Endothelial cell of umbilical vein (primary cell): ENCODE results near the gene MS4A3. TPM values are rescaled to one million over a fixed set of nuclear protein-coding genes. Genes with fewer than 3 reads are reported as not detected.
"Not testable (repeated sequence)": the region's sequence is repeated elsewhere in the genome, so short reads cannot be mapped to it uniquely, and the experiment has no call there.

ENCODE experiments used
- BruUV-seq: library from RNA; stranded (reverse); fragments of 400-500 nt; replicated peaks from 2 replicates; lab custom pipeline; 2021; lab: Mats Ljungman, UMichigan
- CTCF ChIA-PET: fragments of 300-600, 350-600 bp; sonication (Branson Sonifier 250); formaldehyde crosslinking; loops from one replicate; lab custom pipeline; 2021; ENCODE audit warnings: antibody characterized with exemption, inconsistent platforms; lab: Charles Lee
- POLR2A ChIA-PET: fragments of 300-600, 350-600 bp; sonication (Branson Sonifier 250); formaldehyde crosslinking; loops from one replicate; lab custom pipeline; 2021; ENCODE audit warnings: antibody characterized with exemption, inconsistent platforms; lab: Charles Lee
- DNase-seq: peaks from one replicate; pipeline ENCODE4 v3.0.0-alpha.2; 2011; ENCODE audit warnings: low read depth, low spot score
- FAIRE-seq: peaks from 2 replicates; lab custom pipeline; 2011; peaks lifted over from hg19 to GRCh38; lab: Jason Lieb, UNC
- H2AFZ ChIP-seq: 2 replicates; pipeline ENCODE4 v1.6.0; 2012; ENCODE audit warnings: low read depth, low read length, control low read depth, inconsistent platforms
- H3K27ac ChIP-seq: 2 replicates; pipeline ENCODE4 v1.5.1; 2011; ENCODE audit warnings: low read depth, mild to moderate bottlenecking, control low read depth, low read length, moderate library complexity; ENCODE audit not compliant: insufficient read depth
- H3K27me3 ChIP-seq, 2 experiments: 2 replicates each; pipeline versions ENCODE4 v1.6.0 to v1.6.1; 2011; ENCODE audit warnings: low read length in 2 of 2, mixed read lengths in 1 of 2; ENCODE audit not compliant: control insufficient read depth in 2 of 2, insufficient read depth in 2 of 2
- H3K36me3 ChIP-seq, 2 experiments: 2 replicates in 1 of 2; 3 replicates in 1 of 2; pipeline ENCODE4 v1.5.1; 2011; ENCODE audit warnings: low read length in 2 of 2, mild to moderate bottlenecking in 1 of 2, moderate library complexity in 1 of 2; ENCODE audit not compliant: control insufficient read depth in 2 of 2, insufficient read depth in 2 of 2; ENCODE audit errors: extremely low read depth in 1 of 2
- H3K4me1 ChIP-seq: 3 replicates; pipeline ENCODE4 v1.5.1; 2011; ENCODE audit warnings: mild to moderate bottlenecking, low read length; ENCODE audit not compliant: control insufficient read depth, insufficient read depth; ENCODE audit errors: extremely low read depth
- H3K4me2 ChIP-seq: 2 replicates; pipeline ENCODE4 v1.6.1; 2011; ENCODE audit warnings: low read length, control low read depth, mixed read lengths; ENCODE audit not compliant: insufficient read depth
- H3K4me3 ChIP-seq, 3 experiments: fragments of 200-600 bp in 1 of 3; sonication (generic), shearing (Covaris generic) in 1 of 3; replicated peaks in 1 of 3; 2 replicates each; pipeline ENCODE4 v1.5.1; 2011 to 2016; ENCODE audit warnings: control low read depth in 3 of 3, low read length in 3 of 3, mild to moderate bottlenecking in 2 of 3, inconsistent platforms in 1 of 3, low read depth in 1 of 3, moderate library complexity in 1 of 3; ENCODE audit not compliant: insufficient read depth in 1 of 3
- H3K79me2 ChIP-seq: 2 replicates; pipeline ENCODE4 v1.6.0; 2012; ENCODE audit warnings: low read length, inconsistent platforms; ENCODE audit not compliant: control insufficient read depth, insufficient read depth
- H3K9ac ChIP-seq: replicated peaks from 2 replicates; pipeline ENCODE3; 2011; ENCODE audit warnings: low read length, control low read depth; ENCODE audit not compliant: insufficient read depth; ENCODE audit errors: extremely low read depth
- H3K9me1 ChIP-seq: replicated peaks from 3 replicates; pipeline ENCODE4 v1.6.0; 2011; ENCODE audit warnings: mild to moderate bottlenecking, low read length; ENCODE audit not compliant: control insufficient read depth, insufficient read depth; ENCODE audit errors: extremely low read depth
- H3K9me3 ChIP-seq: replicated peaks from 2 replicates; pipeline ENCODE4 v1.5.1; 2012; ENCODE audit warnings: low read length, inconsistent platforms; ENCODE audit not compliant: control insufficient read depth, insufficient read depth
- H4K20me1 ChIP-seq: replicated peaks from 2 replicates; pipeline ENCODE3; 2011; ENCODE audit warnings: mild to moderate bottlenecking, low read length; ENCODE audit not compliant: control insufficient read depth, insufficient read depth; ENCODE audit errors: extremely low read depth
- EZH2 ChIP-seq: IDR thresholded peaks from 2 replicates; pipeline ENCODE4 v1.6.1; 2012; ENCODE audit warnings: borderline replicate concordance, low read depth, mild to moderate bottlenecking, moderate library complexity, low read length, inconsistent platforms; ENCODE audit not compliant: severe bottlenecking
- FOS ChIP-seq: IDR thresholded peaks from 2 replicates; pipeline ENCODE4 v1.6.1; 2011; ENCODE audit warnings: mild to moderate bottlenecking, low read length, moderate library complexity, borderline replicate concordance; ENCODE audit not compliant: insufficient read depth
- JUN ChIP-seq: IDR thresholded peaks from 2 replicates; pipeline ENCODE4 v1.6.1; 2011; ENCODE audit warnings: borderline replicate concordance, low read depth; ENCODE audit not compliant: insufficient read length, insufficient read depth
- POLR2AphosphoS5 ChIP-seq: IDR thresholded peaks from 2 replicates; pipeline ENCODE4 v1.6.1; 2012; ENCODE audit warnings: low read depth, mild to moderate bottlenecking, control low read depth, low read length, moderate library complexity; ENCODE audit not compliant: insufficient read depth
- dilution Hi-C: fragments of 300-500 bp; cut with MboI; formaldehyde crosslinking; loops from one replicate; pipeline ENCODE4 v1.15.0; 2019; ENCODE audit warnings: low sequenced_read_pairs; ENCODE audit not compliant: extremely low pct_ligation_motif_present
- intact Hi-C: fragments of 100-400 bp; cut with micrococcal nuclease; formaldehyde crosslinking; loops from one replicate; pipeline ENCODE4 v1.10.0; 2022
- polyA plus RNA-seq, 4 experiments: library from polyadenylated mRNA; depleted of rRNA in 3 of 4; stranded (reverse) in 3 of 4; unstranded in 1 of 4; fragments of >200 nt; gene quantifications; 2 replicates each; pipeline versions ENCODE4 v1.2.1 to v1.2.3, GENCODE V29; 2011 to 2012; ENCODE audit warnings: missing spikeins in 1 of 4
- total RNA-seq: library from RNA; stranded (reverse); gene quantifications from 2 replicates; pipeline ENCODE4 v1.2.3, GENCODE V29; 2021

The MS4A3 gene
- total and polyA plus RNA-seq, 2 donors (not counting 3 experiments of a cell fraction or from before 2014, with no cell fraction given) = not detected

DNA sequence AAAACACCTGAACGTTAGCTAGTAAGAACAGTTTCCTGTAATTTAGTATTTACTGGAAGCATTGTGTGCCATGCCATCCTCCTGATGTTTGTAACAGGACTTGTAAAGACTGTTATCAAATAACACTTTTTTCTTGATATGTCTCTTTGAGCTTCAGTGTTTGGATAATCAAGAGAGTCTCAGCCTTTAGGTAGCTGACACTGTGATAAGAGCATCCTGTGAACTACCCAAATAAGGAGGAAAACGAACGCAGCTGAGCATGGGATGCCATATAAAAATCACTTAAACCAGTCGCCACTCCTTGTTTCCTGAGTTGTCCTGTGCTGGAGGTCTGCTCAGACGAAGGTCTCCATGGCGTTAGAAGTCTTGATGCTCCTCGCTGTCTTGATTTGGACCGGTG lies 16.4 kb upstream of the MS4A3 start, which contains the start of gene OOSP2:
Gene OOSP2, plus strand, starts transcription at position 301 of the 400 bp plus-strand sequence. Its CDS starts 51 bp downstream, at position 352.
- intact Hi-C loops (no loop called here), dilution Hi-C loops (no loop called here)
- H4K20me1 ChIP-seq = no peaks in the 10 kb centered on the region
- DNase-seq (no peak), FAIRE-seq (no peak)
- H3K4me1 ChIP-seq = no peaks in the 10 kb centered on the region
- no peaks in the 10 kb centered on the region for H3K9me3 ChIP-seq
- no peaks in the 10 kb centered on the region for H3K79me2 ChIP-seq
- ChIA-PET CTCF (no interaction called here), POLR2A (no interaction called here)
- H3K4me2 ChIP-seq = no peak within 1 kb of the TSS
- no peak within 1 kb of the TSS for H3K27ac ChIP-seq
- peaks cover 4% of the 10 kb centered on the region in 2 experiments for H3K27me3 ChIP-seq
- no TSS peak for BruUV-seq
- no peaks in the 10 kb centered on the region for H3K36me3 ChIP-seq
- H2AFZ ChIP-seq = no peak within 1 kb of the TSS
- H3K9me1 ChIP-seq = no peaks in the 10 kb centered on the region
- TF ChIP-seq POLR2AphosphoS5 (no peak), EZH2 (no peak), JUN (no peak), FOS (no peak)
- no peak within 1 kb of the TSS for H3K4me3 ChIP-seq
- H3K9ac ChIP-seq = no peak within 1 kb of the TSS

DNA sequence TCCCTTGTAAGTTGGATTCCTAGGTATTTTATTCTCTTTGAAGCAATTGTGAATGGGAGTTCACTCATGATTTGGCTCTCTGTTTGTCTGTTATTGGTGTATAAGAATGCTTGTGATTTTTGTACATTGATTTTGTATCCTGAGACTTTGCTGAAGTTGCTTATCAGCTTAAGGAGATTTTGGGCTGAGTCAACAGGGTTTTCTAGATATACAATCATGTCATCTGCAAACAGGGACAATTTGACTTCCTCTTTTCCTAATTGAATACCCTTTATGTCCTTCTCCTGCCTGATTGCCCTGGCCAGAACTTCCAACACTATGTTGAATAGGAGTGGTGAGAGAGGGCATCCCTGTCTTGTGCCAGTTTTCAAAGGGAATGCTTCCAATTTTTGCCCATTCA lies 6.0 kb upstream of the MS4A3 start:
- H3K4me3 ChIP-seq, H3K9me3 ChIP-seq, FAIRE-seq, H3K9ac ChIP-seq, H4K20me1 ChIP-seq, H3K36me3 ChIP-seq, intact Hi-C loops, POLR2A ChIA-PET, H3K27me3 ChIP-seq, H3K27ac ChIP-seq, H3K79me2 ChIP-seq, DNase-seq, H3K9me1 ChIP-seq, dilution Hi-C loops, H3K4me1 ChIP-seq, BruUV-seq, H2AFZ ChIP-seq, H3K4me2 ChIP-seq, CTCF ChIA-PET: not testable (repeated sequence)

DNA sequence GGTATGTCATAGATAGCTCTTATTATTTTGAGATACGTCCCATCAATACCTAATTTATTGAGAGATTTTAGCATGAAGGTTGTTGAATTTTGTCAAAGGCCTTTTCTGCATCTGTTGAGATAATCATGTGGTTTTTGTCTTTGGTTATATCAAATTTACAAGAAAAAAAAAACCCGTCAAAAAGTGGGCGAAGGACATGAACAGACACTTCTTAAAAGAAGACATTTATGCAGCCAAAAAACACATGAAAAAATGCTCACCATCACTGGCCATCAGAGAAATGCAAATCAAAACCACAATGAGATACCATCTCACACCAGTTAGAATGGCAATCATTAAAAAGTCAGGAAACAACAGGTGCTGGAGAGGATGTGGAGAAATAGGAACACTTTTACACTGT lies 5.6 kb upstream of the MS4A3 start:
- H3K9me1 ChIP-seq, POLR2A ChIA-PET, H3K4me1 ChIP-seq, H3K4me3 ChIP-seq, intact Hi-C loops, CTCF ChIA-PET, H3K79me2 ChIP-seq, dilution Hi-C loops, H3K4me2 ChIP-seq, H3K9ac ChIP-seq, H3K36me3 ChIP-seq, FAIRE-seq, H4K20me1 ChIP-seq, H3K27ac ChIP-seq, H3K27me3 ChIP-seq, BruUV-seq, H3K9me3 ChIP-seq, DNase-seq, H2AFZ ChIP-seq: not testable (repeated sequence)
